MG63 (cell line): Measurements from ENCODE around the gene FERMT2. TPM values are rescaled to one million over a fixed set of nuclear protein-coding genes. Genes with fewer than 3 reads are reported as not detected.

Experiments
- DNase-seq: peaks from one replicate; pipeline ENCODE4 v3.0.0-alpha.2; 2020
- H3K27me3 ChIP-seq: fragments of 250-450 bp; sonication (Bioruptor Pico); 2 replicates; pipeline ENCODE4 v1.5.1; 2020; ENCODE audit warnings: mild to moderate bottlenecking, moderate library complexity
- H3K36me3 ChIP-seq: fragments of 250-450 bp; sonication (Bioruptor Pico); 2 replicates; pipeline ENCODE4 v1.5.1; 2020; ENCODE audit warnings: mild to moderate bottlenecking, moderate library complexity
- H3K4me3 ChIP-seq: fragments of 250-450 bp; sonication (Bioruptor Pico); 2 replicates; pipeline ENCODE4 v1.5.1; 2020; ENCODE audit warnings: mild to moderate bottlenecking, moderate library complexity
- H3K9me3 ChIP-seq: fragments of 250-450 bp; sonication (Bioruptor Pico); 2 replicates; pipeline ENCODE4 v1.5.1; 2020; ENCODE audit warnings: mild to moderate bottlenecking, moderate library complexity
- total RNA-seq: library from RNA; depleted of rRNA; stranded (reverse); fragments of >200 nt; shearing (Covaris generic); gene quantifications from 2 replicates; pipeline ENCODE4 v1.2.3, GENCODE V29; 2014; ENCODE audit warnings: low replicate concordance; rRNA removed

The FERMT2 gene
- total RNA-seq, 1 experiment from 2014 or later, result 67.7 TPM

DNA sequence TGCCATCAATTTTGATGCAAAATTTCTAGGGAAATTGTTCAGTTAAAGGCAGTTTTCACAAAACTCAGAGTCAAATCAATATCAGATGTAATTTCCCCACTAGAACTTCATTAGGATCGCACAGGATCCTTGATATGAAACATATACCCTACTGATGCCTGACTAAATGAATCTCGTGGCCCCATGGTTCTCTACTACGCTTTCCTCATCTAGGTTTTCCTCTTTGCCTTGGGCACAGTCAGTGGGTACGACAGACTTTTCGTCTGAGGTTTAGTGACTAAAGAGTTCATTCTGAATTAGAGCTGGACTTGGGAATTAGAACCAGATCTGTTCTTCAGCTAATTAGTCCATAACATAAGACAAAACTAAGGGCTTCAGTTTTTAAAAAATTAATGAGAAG lies 117.0 kb downstream of the FERMT2 start:
- DNase-seq, result no peak
- Histone ChIP-seq H3K27me3 (no peaks in the 10 kb centered on the region), H3K9me3 (no peaks in the 10 kb centered on the region), H3K4me3 (no peak overlapping the region), H3K36me3 (no peaks in the 10 kb centered on the region)

DNA sequence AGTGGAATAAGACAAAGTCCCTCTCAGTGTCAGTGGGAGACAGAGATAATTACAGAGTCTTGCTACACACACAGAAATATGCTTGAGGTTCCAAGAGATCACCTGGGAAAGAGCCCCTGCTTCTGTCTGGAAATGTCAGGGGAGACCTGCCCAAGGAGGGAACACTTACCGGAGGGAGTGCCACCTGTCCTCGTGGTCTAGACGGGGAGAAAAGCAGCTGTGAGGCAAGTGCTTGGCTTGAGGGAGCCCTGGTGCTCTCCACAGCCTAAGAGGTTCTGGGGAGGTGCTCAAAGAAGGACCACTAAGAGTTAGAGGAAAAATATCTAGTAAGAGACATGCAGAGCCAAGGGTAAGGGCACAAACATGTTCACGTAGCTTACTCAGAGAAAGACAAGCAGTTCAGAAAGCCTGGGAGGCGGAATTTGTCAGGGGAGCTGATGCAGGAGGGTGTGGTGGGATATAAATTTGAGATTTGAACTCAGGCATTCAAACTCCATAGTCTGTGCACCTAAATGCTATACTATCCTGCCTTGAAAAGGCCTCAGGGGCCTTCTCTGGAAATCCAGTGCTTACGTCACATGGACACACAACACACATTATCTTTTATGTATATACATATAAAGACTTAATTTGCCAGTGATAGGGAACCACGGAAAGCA lies 121.2 kb downstream of the FERMT2 start:
- H3K27me3 ChIP-seq, result no peaks in the 10 kb centered on the region
- no peak for DNase-seq
- no peak overlapping the region for H3K4me3 ChIP-seq
- H3K36me3 ChIP-seq, result no peaks in the 10 kb centered on the region
- no peaks in the 10 kb centered on the region for H3K9me3 ChIP-seq

DNA sequence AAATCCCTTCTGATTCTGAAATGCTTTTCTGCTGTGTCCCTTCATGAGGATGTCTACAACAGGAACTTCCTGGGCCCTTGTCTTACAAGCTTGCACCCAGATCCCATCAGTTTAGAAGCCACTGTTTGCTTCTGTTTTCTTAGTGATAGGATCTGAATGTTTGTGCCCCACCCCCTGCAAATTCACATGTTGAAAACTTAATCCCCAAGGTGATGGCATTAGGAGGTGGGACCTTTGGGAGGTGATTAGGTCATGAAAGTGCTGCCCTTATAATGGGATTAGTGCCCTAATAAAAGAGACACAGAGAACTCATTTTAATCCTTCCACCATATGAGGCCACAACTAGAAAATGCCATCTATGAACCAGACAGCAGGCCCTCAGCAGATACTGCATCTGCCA lies 123.4 kb downstream of the FERMT2 start:
- no peak for DNase-seq
- Histone ChIP-seq H3K4me3 (no peak overlapping the region), H3K9me3 (no peaks in the 10 kb centered on the region), H3K36me3 (no peaks in the 10 kb centered on the region), H3K27me3 (no peaks in the 10 kb centered on the region)

DNA sequence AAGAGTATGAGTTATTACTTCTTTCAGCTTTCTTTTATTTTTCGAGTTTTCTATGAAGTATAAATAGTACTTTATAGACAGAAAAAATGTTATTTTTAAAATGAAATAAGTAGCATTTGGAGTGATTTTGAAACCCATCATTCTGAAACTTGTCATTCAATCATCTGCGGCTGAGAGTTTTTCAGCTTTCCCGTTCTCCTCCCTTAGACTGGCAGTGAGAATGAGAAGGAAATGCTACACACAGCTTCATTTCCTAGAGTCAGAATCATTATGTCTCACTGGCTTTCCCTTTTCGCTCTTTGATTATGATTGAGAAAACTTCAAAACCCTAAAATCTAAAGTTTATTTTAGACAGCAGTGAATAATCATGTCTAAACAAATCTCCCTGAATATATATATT lies 125.8 kb downstream of the FERMT2 start:
- no peaks in the 10 kb centered on the region for H3K9me3 ChIP-seq
- H3K27me3 ChIP-seq, result no peaks in the 10 kb centered on the region
- DNase-seq, result no peak
- H3K4me3 ChIP-seq, result no peak overlapping the region
- no peaks in the 10 kb centered on the region for H3K36me3 ChIP-seq

DNA sequence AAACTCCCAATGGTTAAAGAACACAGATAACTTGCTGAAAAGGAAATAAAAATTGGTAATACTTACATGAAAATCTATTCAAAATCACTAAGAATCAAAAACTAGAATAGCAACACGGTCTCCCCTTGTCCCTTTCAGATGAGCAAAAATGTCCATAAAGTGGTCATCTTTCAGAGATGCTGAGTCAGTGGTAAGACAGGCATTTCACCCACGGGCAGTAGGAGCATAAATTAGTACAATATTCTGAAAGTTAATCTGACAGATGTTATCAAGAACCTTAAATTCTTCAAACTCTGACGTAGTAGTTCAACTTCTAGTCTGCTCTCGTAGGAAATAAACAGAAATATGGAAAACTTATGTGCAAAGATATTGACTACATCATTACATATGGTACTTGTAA lies 126.4 kb downstream of the FERMT2 start:
- Histone ChIP-seq H3K9me3 (no peaks in the 10 kb centered on the region), H3K4me3 (no peak overlapping the region), H3K36me3 (no peaks in the 10 kb centered on the region), H3K27me3 (no peaks in the 10 kb centered on the region)
- DNase-seq, result no peak

DNA sequence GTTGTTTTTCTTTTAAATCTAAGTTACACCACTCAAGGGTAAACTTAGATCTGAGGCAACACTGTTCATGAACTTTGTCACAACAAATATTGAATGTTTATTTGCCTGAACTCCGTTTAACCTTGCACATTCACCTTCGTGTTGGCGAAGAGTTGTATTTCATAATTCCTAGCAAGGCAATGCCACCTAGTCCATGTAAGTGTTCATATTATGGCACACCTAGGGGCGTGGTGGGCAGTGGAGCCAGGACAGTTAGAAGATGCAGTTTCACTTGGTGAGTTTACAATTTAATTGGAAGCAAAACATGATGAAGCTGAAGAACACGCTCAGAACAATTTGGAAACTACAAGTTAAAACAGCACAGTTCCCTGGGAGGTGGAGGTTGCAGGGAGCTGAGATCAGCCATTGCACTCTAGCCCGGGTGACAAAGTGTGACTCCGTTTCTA lies 129.0 kb downstream of the FERMT2 start:
- no peaks in the 10 kb centered on the region for H3K27me3 ChIP-seq
- no peak overlapping the region for H3K4me3 ChIP-seq
- H3K9me3 ChIP-seq, result no peaks in the 10 kb centered on the region
- H3K36me3 ChIP-seq, result no peaks in the 10 kb centered on the region
- DNase-seq, result no peak

DNA sequence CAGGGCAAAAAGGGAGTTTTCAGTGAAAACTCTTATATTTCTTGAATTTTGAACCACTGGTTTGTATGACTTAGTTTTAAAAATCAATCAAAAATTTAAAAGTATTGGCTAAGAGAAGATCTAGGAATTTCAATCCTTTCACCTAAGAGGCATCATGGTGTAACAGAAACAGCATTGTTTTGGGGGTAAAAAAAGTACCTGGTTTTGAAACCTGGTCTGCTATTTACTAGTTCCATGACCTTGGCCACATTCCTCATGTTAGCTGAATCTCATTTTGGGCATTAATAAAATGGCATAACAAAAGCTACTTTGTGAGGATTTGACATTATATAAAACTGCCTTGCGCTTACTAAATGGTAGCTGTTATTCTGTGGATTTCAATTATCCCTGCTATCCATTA lies 142.7 kb downstream of the FERMT2 start:
- H3K4me3 ChIP-seq, result no peak overlapping the region
- no peaks in the 10 kb centered on the region for H3K9me3 ChIP-seq
- no peak for DNase-seq
- no peaks in the 10 kb centered on the region for H3K27me3 ChIP-seq
- H3K36me3 ChIP-seq, result no peaks in the 10 kb centered on the region

Other genes starting within 250 kb of the FERMT2 start
- gene PSMC6, start 243.8 kb downstream of the FERMT2 start, total RNA-seq, result 116 and 135 TPM in 2 replicates
- 12.1 and 23.7 TPM in 2 replicates for gene STYX, start 220.9 kb downstream of the FERMT2 start, total RNA-seq
- 37.6 and 84.2 TPM in 2 replicates for gene GNPNAT1, start 159.4 kb downstream of the FERMT2 start, total RNA-seq
- gene DDHD1, start 202.3 kb upstream of the FERMT2 start, total RNA-seq, result 4.3 and 7.7 TPM in 2 replicates